ENCODE data around the gene CAVIN4.

- TF ChIP-seq CTCF (conservative IDR thresholded peaks at IDR 0.05) (no peak), EZH2 (IDR thresholded peaks at IDR 0.05; ENCODE audit: low read depth) (no peak)
Measured at GRCh38 chr9:100598641-100599145, 20.8 kb downstream of the CAVIN4 start.
